NCI-H446 (cell line): ENCODE measurements around the gene KCND2.
A peak's percentile ranks its signal among the peaks of the same experiment; 100 is the strongest.

ENCODE experiments used
- DNase-seq, 2 experiments: peaks; one replicate each; lab custom pipeline; 2025; lab: John Stamatoyannopoulos, UW

KCND2 gene

DNA sequence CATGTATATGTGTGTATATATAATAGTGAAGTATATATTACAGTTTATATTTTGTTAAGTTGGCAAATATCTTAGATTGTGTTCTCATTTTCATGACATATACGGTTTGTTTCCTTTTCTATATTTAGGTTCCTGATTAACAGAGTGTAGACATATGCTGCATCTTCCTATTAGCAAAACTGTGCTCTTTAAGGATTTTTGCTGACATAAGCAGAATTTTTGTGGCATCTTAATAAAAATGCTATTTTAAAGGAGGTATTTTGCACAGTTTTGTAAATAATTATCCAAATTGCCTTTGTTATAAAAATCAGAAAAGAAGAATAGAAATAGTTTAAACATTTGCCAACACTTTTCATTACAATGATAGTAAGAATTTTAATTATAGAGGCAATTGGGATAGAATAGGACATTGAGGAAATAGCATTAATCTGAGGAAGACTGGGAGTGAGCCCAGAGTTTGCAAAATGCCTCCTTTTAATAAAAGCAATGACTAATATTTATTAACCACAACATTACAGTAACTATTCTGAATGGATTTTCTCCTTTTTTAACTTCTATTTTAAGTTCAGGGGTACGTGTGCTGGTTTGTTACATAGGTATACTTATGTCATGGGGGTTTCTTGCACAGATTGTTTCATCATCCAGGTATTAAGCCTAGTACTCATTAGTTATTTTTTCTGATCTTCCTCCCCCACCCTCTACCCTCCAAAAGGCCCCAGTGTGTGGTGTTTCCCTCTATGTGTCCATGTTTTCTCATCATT is 38.2 kb downstream of the KCND2 start:
- DNase-seq = no peak

DNA sequence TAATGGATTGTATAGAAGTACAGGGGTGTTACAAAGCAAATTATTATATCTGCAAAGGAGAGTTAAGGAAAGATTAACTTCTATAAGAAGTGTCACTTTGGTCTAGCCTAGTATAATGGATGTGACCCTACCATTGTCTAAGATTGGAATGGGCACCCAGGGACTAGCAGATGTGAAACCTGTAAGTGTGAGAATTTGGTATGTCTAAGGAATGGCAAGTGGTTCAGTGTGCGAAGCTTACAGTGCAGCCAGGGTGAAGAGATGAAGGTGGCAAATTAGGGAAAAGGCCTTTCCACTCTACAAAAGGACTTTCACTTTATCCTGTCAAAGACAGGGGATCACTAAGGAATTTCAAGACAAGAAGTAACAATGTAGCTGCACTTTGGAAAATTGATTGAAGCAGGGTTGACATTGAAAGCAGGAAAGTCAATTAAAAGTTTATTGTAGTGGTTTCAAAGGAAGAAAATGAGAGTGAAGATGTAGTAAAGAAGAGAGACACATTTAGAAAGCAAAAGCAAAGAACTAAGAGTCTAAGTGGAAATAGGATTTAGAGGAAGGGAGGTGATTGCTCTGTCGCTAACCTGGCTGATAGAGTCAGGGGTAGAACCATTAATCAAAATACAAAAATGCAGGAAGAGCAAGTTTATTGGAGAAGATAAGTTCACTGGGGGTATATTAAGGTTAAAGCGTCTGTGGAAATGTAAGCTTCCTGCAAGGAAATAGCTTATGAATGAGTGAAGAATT is 47.4 kb downstream of the KCND2 start:
- no peak for DNase-seq

DNA sequence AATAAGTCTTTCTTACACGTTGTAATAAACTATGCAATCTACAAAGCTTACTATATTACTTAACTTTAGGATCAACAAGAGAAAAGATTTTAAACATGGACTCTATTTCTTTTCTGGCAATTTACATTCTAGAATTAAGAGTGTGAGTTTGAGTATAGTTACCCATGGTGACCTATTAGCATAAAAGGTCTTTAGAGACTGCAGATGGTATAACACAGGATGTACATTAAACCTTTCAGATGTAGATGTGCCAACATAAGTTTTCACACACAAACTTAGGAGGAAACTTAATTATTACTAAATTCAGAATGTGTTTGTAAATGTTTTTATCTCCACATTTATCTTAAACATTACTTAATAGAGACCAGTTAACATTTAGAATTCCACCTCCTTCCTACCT is 54.1 kb downstream of the KCND2 start:
- DNase-seq = no peak

DNA sequence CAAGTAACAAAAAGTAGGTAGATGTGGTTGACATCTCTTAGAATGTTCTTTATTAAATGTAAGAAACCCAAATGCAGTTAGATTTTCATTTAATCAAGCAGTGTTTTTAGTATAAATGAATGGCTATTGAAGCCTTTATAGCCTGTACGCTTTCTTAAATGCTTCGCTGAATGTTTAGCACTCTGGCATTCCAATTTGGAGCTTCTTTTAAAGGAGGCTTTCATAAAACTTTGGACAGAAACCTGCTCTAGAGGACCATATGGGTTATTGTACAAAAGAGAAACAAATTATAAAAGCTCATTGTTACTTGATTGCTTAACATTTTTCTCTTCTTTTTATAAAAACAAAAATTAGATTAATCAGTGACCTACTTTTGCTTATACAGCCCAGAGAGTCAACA is 59.5 kb downstream of the KCND2 start:
- DNase-seq = no peak

DNA sequence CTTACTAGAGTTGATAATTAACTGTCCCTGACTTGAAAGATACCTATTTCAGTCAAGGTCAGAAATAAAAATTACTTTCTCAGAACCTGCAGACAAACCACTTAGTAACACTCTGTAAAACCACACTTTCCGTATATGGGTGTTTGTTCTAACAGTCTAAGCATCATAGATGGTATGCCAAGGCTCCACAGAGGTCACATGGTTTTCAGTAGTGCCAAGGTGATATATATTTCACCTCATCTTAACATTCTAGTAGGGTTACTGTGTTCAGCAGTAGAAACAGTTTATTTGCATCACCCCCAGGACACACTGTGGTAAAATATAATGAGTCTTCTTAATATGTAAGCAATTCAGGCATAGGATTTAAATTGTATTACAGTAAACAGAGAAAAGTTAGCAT is 61.5 kb downstream of the KCND2 start:
- DNase-seq = no peak

DNA sequence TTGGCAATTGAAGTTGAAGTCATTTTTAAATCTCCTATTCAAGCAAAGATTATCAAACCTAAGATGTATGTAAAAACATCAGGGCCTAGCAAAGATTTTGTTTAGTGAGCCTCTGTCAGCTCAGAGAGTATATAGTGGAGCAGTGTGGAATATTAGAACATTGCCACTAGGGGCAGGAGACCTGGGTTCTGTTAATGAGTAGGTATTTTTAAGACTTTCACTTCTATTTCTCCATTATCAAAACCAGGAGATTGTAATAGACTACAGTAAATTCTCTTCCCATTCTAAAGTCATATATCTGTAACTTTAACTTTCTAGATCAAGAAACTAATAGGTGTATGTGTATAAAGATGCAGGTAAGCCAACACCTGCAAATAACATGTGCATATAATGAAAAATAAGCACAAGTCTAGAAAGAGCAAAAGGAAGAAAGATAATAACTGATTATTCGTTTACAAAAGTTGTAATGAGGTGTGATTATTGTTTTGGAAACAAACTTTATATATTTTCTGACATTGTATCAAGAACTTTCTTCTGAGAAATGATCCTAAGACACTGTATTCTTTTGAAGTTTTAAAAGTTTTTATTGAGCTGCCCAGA is 64.4 kb downstream of the KCND2 start:
- peak in 1 of 2 experiments; percentile 1 for DNase-seq

DNA sequence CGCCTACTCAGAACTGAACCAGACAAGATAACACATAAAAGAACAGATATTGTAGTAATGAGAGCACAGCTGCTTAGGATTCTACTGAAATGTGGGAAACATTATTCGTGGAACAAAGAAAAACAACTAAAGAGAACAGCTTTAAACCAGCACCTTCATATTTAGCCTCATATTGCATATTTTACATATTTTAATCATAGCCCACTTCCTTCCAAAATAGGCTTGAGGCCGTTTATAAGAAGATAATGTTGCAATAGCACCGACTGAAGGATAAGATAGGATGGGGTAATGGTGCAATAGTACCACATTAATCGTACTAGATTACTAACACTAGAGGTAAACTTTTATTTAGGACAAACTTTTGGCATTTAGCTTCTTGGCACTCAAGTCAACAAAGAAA is 71.3 kb downstream of the KCND2 start:
- DNase-seq = no peak

DNA sequence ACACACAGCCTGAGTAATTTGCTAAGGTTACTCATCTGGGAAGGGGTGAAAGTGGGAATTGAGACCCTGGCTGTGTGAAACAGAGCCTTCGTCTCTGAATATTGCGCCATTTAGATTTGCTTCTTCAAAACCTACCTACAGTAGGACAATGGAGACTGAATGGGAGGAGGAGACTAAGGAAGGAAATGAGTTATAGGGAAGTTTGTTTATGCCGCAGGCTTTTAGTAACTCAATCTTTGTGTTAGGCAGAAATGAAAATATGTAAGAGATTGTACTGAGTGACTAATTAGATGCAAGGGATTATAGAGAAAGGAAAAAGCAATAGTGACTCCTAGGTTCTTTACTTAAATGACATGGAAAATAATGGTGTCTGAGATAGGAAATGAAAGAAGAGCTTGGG is 80.2 kb downstream of the KCND2 start:
- DNase-seq = no peak

DNA sequence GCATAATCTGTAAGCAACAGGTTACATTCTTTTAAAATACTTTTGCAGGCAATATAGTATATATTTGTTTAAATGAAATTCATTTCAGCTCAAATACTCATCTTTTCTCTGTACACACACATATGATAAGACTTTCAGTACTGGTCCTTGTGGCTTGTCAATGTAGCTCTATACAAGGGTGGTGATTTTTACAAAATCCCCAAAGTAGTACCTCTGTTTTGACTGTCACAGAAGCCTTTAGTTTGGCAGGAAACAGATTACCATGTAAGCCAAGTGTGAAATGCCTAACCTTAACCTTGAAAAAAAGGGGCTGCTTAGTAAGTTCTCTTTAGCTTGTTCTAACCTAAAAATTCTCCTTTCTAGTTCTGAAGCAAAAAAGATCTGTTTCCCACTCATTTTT is 87.9 kb downstream of the KCND2 start:
- DNase-seq = no peak

DNA sequence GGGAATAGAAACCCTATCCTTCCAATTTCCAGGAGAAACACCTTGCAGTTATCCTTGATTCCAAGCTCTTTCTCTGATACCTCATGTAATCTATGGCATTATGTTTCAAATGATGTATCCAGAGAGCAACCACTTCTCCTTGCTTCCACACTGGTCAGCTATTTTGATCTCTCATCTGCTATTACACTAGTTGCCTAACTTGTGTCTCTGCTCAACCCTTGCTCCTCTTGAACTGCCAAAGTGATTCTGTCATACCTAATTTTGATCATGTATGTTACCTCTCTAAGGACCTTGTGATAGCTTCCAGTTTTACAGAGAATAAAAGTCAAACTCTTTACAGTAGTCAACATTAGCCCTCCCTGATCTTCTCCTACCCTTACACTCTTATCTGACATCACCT is 90.4 kb downstream of the KCND2 start:
- no peak for DNase-seq

DNA sequence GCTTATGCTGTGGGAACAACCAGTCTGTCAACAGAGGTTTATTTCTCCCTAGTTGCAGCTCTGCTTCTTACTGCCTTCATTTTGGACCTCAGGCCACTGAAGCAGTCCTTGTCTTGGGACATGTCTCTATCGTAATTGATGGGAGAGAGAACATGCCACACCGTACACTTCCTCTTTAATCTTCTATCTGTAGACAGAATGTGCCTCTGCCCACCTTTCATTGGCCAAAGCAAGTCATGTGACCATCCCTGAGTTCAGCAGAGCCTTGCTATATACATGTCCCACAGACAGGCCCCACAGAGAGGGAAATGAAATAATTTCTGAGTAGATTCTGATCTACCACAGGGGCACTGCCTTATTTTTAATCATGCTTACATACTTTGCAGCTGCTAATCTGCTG is 98.0 kb downstream of the KCND2 start:
- no peak for DNase-seq

DNA sequence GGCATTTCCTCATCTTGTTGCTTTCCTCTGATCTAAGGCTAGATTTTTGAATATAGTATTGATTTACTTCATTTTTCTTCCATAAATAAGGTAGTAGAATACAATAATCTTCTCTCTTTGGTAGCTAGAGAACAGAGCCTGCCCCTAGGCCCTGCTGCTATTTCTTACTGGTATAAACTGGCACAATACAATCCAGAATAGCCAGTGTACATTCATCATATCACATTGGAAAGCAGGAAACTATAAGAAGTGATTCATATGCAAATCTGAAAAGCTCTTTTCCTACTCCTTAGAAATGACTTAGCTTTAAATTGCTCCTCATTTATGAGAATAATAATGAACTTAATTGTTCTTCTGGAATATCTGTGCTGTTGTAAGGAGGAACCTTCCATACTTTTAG is 100.2 kb downstream of the KCND2 start:
- no peak for DNase-seq

DNA sequence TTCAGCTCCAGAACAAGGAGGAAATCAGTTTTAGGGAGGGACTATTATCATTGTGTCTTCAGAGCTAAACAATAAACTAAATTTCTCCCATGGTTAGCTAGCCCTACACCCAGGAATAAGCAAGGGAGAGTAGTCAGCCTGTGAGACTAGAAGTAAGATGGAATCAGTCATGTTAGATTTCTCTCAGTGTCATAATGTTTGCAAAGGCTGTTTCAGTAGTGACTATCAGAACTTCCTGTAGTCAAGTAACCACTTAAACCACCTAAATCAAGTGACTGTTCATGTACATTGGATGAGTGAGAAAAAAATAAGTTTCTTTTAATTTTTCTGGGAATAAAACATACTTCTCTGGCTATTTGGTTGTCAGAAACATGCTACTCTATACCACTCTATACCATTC is 121.6 kb downstream of the KCND2 start:
- no peak for DNase-seq

DNA sequence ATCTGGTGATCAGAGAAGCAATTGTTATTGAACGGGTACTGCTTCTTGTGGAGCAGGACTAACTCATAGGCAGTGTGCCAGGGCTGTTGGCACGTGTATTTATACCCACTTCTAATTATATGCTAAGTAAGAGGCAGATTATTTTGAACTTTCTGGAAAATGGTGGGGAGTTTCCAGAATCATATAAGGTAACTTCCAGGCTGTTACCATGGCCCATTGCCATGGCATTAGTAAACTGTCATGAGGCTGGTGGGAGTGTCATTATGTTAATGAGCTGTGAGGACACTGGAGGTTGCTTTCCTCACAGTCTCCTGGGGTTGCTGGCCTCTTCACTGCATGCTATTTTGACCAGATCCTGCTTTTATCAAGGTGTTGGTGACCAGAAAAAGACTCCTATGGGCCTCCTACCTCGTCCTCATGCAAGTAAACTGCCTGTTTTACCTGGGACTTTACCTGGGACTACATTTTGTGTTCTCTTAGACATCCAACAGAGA is 122.6 kb downstream of the KCND2 start:
- DNase-seq = peak; percentile 25 to 49

DNA sequence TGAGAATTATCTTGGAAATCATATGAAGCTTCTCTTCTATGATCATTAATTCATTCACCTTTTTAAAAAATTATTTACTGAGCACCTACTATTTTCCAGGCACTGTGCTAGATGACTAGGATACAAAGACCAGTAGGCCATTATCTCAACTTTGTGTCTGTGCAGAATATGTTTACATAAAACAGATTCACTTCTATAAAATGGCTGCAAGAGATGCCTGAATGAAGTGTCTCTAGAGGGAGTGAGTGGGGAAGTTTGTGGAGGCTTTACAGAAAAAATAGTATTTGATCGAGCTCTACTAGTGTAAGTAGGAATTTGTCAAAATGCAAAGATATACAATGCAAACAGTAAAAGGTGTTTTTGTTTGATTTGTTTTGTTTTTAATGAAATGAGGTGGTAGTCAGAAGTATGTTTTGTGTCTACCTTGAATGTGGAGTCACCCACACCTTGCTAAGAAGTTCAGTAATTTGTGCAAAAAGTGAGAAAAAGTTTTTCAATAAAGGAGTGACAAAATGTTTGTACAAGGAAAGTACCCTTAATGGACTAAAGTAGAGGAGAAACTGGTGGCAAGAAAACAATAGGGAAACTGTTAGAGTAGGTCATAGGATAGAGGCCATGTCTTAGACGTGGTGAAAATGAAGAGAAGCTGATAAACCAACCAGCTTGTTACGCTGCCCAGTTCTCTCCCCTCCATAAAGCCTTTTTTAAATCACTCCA is 125.5 kb downstream of the KCND2 start:
- DNase-seq = no peak

DNA sequence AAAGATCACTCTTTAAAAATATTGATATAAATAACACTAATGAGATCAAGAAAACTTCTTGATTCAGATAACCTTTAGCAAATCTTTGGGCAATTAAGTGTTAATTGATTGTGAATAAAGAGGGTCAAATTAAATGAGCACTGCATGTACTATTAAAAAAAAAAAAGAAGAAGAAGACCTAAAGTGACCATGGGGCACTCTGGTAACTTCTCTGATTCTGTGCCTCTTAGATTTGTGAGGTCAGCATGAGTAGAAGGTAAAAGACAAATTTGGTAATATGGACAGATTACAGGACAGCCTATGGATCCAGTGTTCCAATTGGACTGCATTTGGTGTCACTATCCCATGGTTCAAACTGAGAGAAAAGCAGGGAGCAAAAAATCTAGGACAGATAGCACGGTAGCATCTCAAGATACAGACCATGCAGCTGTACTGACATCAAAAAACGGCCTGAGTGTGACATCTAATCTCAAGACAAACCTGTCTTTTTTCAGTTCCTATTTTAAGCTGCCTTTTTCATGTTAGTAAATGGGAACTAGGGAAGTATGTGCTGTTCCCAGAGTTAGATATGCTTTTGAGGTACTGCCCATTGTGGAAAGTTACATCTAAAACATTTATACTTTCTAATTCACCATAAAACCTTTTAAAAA is 128.0 kb downstream of the KCND2 start:
- no peak for DNase-seq

DNA sequence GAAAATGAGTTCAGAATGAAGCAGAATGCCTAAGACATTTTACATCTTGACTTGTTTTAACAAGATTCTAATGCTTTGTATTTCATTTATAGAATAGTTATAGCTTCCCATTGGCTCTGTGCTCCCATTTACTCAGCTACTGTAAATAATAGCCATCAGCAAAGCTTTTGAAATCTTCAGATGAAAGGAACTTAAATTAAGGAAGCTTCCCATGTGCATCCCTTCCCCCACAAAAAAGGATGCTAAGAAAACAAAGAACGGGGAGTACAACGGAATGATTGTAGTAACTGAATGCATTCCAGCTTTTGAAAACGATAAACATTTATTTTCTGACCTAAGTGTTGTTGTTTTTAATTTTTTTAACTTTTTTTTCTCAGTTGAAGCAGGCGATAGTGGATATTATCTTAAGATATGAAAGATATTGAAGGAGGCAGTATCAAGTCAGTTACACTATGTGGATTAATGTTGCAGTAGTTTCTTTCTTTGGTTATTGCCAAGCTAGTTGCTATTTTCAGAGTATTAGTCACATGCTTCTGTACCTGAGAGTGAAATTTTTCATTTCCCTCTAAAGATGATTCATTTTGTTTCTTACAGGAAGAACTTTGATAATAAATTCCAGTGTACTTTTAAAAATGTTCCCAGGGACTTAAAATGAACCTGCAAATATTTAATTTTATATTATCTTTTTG is 129.2 kb downstream of the KCND2 start:
- no peak for DNase-seq

DNA sequence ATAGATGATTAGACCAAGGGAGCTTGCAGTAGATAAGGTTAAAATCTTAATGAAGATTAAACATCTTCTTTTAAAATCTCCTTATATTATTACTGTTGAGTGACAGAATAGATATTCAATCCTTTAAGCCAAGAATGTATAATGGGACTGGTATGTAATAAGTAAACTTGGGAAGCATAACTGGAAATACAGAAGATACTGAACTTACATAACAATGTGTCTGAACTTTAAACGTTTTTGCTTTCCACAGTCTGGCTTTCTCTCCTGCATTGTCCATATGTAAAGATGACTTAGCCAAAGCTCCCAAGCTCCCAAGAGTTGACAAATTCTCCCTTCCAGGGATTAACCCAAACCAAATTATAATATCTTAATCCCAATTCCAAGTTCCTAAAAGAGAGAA is 129.8 kb downstream of the KCND2 start:
- DNase-seq = no peak

DNA sequence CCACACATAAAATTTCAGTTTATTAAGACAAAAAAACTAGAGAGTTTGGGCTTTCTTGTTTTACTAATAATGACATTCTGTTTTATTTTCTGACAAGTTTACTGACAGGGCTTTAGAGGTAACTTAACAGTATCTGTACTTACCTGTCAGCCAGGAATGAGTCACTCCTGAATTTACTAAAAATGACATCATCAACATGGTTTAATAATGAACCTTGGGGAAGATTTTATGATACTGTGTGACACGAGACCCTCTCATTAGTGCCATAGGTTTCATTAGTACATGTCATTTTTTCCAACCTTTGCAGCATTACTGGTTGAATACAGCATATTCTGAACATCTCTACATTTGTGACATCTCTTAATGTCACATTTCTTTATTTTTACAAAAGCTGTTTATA is 131.1 kb downstream of the KCND2 start:
- DNase-seq = no peak

DNA sequence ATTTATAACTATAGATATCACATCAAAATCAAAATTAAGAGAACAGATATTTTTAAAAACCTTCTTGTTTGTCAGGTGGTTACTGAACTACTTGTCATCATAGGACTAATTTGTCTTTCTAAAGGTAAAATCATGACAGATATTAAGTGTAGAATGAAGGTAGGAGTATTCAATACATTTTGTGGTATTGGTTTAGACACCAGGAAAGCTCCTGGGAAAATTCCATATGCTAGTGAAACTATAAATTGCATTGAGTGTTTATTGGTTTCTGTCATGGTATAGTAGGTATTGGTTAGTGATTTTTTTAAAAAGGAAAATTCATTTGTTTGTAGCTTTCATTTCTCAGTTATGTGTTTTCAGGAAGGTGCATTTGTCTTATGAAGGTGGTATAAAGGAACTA is 132.7 kb downstream of the KCND2 start:
- DNase-seq = no peak

DNA sequence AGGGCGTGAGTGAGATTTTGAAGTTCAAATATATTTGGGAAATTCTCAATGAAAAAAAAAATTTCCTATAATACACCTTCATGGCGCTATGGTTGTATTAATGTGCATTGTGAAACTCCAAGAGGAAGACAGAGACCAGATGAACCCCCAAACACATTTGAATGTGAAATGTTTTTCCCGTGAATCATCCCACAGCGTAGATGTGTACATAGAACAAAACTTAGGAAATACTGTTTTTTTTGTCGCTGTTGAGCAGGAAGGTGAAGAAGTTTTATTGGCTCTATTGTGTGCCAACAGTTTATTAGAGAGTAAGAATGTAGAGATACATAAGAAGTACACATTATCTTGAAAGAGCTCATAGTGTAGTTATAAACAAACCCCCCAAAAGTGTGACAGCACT is 134.0 kb downstream of the KCND2 start:
- no peak for DNase-seq
